T-helper 17 cell (primary cell): ENCODE results near the gene BCL2L2. TPM values are rescaled to one million over a fixed set of nuclear protein-coding genes. Genes with fewer than 3 reads are reported as not detected.
A peak's percentile ranks its signal among the peaks of the same experiment; 100 is the strongest.
"Not testable (repeated sequence)": the region's sequence is repeated elsewhere in the genome, so short reads cannot be mapped to it uniquely, and the experiment has no call there.

Experiments used
- ATAC-seq: fragments of 150-1000 bp; cut with Tn5 transposase; 2 replicates; pipeline ENCODE4 v1.10.0; 2021; ENCODE audit warnings: mild to moderate bottlenecking, moderate library complexity
- DNase-seq, 3 donors: peaks; one replicate each; pipeline versions ENCODE4 v3.0.0 to v3.0.0-alpha.2; 2020 to 2021
- H3K9me3 ChIP-seq: one replicate; pipeline ENCODE4 v1.7.0; 2013; ENCODE audit warnings: low read length, mild to moderate bottlenecking; ENCODE audit not compliant: control insufficient read depth, poor library complexity, severe bottlenecking
- H3K27ac Mint-ChIP-seq: one replicate; pipeline ENCODE4 v1.8.0; 2022; ENCODE audit warnings: mild to moderate bottlenecking, moderate library complexity, mixed read lengths
- H3K27me3 Mint-ChIP-seq: one replicate; pipeline ENCODE4 v1.8.0; 2022; ENCODE audit warnings: mixed read lengths
- H3K36me3 Mint-ChIP-seq: one replicate; pipeline ENCODE4 v1.8.0; 2022; ENCODE audit warnings: low read depth, mixed read lengths
- H3K4me1 Mint-ChIP-seq: one replicate; pipeline ENCODE4 v1.8.0; 2022; ENCODE audit warnings: mild to moderate bottlenecking, mixed read lengths
- H3K4me3 Mint-ChIP-seq: one replicate; pipeline ENCODE4 v1.8.0; 2022; ENCODE audit warnings: mild to moderate bottlenecking, moderate library complexity, mixed read lengths
- total RNA-seq, 4 donors: library from RNA in 2 of 4; stranded (reverse) in 2 of 4; gene quantifications; one replicate each; pipeline ENCODE4 v1.2.3 and lab custom pipeline; 2022 to 2026

BCL2L2 gene, protein sequence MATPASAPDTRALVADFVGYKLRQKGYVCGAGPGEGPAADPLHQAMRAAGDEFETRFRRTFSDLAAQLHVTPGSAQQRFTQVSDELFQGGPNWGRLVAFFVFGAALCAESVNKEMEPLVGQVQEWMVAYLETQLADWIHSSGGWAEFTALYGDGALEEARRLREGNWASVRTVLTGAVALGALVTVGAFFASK
- total RNA-seq, result 1 to 10 TPM; 3.5 to 5.0 TPM
- 2.3 to 2.9 reads per million in 2 donors for total RNA-seq (lab: John Stamatoyannopoulos, UW)

DNA sequence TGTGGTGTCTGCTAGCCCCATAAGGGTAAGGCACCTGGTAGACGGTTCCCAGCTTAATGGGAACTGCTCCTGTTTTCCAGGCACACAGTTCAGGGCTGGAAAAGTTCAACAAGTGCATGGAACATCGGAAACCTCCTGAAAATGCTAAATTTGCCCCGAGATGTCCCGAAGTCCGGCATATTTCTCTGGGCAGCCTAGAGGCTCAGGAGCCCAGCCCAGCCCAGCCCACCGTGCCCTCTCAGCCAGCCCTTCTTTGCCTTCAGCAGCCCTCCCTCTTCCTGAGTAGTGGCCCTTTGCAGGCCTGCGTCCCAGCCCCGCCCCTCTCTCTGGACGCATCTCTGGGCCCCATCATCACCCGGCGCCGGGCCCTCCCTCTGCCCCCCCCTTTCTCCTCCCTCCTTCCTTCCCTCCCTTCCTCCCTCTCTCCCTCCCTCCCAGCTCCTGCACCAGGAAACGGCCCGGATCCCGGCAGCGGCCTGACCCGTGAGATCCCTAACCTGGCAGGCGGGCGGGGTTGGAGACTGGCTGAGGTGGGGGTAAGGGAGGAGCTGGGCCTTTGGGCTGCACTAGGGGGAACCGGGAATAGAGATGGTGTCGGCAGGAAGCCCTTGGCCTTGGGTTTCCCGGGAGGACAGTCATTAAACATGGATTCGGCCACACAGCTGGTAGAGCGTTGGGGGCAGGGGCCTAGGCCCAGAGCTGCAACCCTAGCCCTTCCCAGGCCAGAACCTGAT, at the start of gene BCL2L2:
BCL2L2 (plus strand) TSS at position 422 of the 734 bp plus-strand sequence. CDS start 935 bp downstream, outside the sequence.
- DNase-seq (no peak), ATAC-seq (no peak)
- no peaks in the 10 kb centered on the region for H3K9me3 ChIP-seq
- Mint-ChIP-seq H3K27me3 (peaks cover 30% of the 10 kb centered on the region), H3K27ac (peak within 1 kb of the TSS; percentile 57), H3K36me3 (peaks cover 2% of the 10 kb centered on the region), H3K4me1 (peaks cover 13% of the 10 kb centered on the region), H3K4me3 (peak within 1 kb of the TSS; percentile 52)

DNA sequence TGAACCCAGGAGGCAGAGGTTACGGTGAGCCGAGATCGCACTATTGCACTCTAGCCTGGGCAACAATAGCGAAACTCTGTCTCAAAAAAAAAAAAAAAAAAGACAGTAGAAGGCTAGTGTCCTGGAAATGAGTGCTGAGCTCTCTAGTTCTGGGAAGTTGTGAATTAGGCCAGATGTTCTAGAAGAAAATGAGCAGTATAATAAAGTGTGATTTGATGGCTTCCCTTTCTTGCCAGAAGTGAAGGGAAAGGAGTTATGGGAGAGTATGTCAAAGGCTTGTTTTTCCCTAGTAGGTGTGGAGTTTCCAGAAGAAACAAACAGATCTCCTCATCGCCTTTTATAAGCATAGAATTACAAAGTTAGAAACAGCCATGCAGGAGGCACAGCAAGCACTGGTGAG, 48.4 kb upstream of the BCL2L2 start:
- no peaks in the 10 kb centered on the region for H3K36me3 Mint-ChIP-seq
- DNase-seq (no peak), ATAC-seq (no peak)
- H3K4me1 Mint-ChIP-seq, result peaks cover 3% of the 10 kb centered on the region
- H3K9me3 ChIP-seq, result no peaks in the 10 kb centered on the region
- no peak overlapping the region for H3K27ac Mint-ChIP-seq
- peaks cover 59% of the 10 kb centered on the region for H3K27me3 Mint-ChIP-seq
- H3K4me3 Mint-ChIP-seq, result no peak overlapping the region

DNA sequence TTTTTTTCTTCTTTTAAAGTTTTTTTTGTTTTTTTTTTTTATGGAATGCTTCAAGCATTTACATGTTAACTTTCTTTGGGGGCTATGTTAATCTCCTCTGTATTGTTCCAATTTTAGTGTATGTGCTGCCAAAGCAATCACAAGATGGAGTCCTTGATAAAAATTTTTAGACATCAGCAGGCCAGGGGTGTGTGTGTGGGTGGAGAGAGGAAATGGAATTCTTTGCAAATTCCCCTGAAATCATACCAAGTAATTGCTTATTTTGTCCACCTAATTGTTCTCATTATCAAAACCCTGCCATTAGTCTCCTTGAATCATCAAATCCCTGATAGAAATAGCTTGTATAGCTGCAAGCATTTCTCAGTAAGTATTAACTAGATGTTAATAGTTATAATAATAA, 47.2 kb upstream of the BCL2L2 start:
- Mint-ChIP-seq H3K4me1 (peaks cover 3% of the 10 kb centered on the region), H3K4me3 (no peak overlapping the region), H3K36me3 (no peaks in the 10 kb centered on the region), H3K27me3 (peaks cover 66% of the 10 kb centered on the region), H3K27ac (no peak overlapping the region)
- no peak for ATAC-seq
- no peaks in the 10 kb centered on the region for H3K9me3 ChIP-seq
- DNase-seq, result no peak

DNA sequence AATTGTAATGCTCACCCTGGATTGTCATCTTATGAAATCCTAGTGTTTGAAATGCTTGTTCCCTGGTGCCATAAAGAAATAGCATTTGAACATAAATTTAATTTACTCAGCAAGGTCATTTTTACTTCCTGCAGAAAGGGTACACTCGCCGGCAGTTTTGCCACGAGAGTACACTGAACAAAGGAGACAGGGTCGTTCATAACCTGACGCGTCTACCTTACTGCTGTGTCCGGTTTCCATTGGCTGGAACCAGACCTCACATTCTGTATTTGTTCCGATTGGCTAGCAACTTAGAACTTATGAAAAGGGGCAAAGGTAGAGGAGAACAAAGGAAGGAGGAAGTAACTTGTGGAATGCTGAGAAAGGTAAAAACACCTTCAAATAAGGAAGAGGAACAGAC, 45.8 kb upstream of the BCL2L2 start:
- not testable (repeated sequence) for H3K27ac Mint-ChIP-seq, H3K4me3 Mint-ChIP-seq, DNase-seq, ATAC-seq, H3K9me3 ChIP-seq, H3K4me1 Mint-ChIP-seq, H3K36me3 Mint-ChIP-seq
- H3K27me3 Mint-ChIP-seq, result peaks cover 80% of the 10 kb centered on the region

DNA sequence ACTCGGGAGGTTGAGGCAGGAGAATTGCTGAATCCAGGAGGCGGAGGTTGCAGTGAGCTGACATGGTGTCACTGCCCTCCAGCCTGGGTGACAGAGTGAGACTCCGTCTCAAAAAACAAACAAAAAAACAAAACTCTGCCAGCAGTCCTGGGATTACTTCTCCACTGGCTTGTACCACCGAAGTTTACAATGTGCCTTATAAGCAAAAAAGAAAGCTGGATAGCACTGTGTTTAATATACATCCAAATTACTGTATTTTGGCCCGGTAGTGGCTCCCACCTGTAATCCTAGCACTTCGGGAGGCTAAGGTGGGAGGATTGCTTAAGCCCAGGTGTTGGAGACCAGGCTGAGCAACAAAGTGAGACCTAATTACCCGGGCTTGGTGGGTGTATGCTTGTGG, 37.4 kb upstream of the BCL2L2 start:
- ATAC-seq, result no peak
- no peaks in the 10 kb centered on the region for H3K36me3 Mint-ChIP-seq
- H3K4me1 Mint-ChIP-seq, result peaks cover 3% of the 10 kb centered on the region
- DNase-seq, result no peak
- no peak overlapping the region for H3K27ac Mint-ChIP-seq
- H3K9me3 ChIP-seq, result no peaks in the 10 kb centered on the region
- no peak overlapping the region for H3K4me3 Mint-ChIP-seq
- H3K27me3 Mint-ChIP-seq, result peaks cover 17% of the 10 kb centered on the region

DNA sequence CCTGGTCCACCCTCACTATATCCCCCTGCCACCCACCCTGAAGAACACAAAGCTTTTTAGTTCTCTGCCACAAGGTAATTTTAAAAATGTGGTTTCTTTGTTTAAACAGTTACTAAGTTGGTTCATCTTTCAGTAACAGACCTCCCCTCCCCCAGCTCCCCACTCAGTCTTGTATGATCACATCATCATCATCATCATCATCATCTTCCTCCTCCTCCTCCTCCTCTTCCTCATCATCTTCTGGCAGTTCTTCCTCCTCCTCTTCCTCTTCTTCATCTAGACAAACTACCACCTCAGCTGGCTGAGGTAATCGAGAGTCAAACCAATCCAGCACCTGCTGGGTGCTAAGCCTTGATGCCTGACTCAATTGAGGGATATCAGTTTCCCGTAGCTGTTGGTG, 31.2 kb upstream of the BCL2L2 start:
- peak overlapping the region; percentile 51 for H3K27ac Mint-ChIP-seq
- no peaks in the 10 kb centered on the region for H3K9me3 ChIP-seq
- DNase-seq (no peak), ATAC-seq (no peak)
- H3K27me3 Mint-ChIP-seq, result no peaks in the 10 kb centered on the region
- no peaks in the 10 kb centered on the region for H3K36me3 Mint-ChIP-seq
- H3K4me3 Mint-ChIP-seq, result no peak overlapping the region
- peaks cover 9% of the 10 kb centered on the region for H3K4me1 Mint-ChIP-seq

DNA sequence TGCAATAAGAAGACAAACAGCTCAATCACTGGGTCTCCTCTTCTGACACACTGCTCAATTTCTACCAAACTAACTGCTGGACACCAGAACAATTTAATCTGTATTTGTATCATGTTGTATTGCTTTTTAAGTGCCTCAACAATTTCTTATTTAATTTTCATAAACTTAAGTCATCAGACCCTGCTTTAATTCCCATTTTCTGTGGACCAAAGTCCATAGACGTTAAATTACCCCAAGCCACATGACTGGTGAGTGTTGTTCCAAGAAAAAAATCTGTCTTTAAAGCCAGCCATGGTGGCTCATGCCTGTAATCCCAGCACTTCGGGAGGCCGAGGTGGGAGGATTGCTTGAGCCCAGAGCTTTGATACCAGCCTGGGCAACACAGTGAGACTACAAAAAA, 29.4 kb upstream of the BCL2L2 start:
- no peak overlapping the region for H3K4me3 Mint-ChIP-seq
- no peak overlapping the region for H3K27ac Mint-ChIP-seq
- no peaks in the 10 kb centered on the region for H3K36me3 Mint-ChIP-seq
- no peak for DNase-seq
- no peaks in the 10 kb centered on the region for H3K27me3 Mint-ChIP-seq
- H3K9me3 ChIP-seq, result no peaks in the 10 kb centered on the region
- H3K4me1 Mint-ChIP-seq, result peaks cover 8% of the 10 kb centered on the region
- ATAC-seq, result no peak

DNA sequence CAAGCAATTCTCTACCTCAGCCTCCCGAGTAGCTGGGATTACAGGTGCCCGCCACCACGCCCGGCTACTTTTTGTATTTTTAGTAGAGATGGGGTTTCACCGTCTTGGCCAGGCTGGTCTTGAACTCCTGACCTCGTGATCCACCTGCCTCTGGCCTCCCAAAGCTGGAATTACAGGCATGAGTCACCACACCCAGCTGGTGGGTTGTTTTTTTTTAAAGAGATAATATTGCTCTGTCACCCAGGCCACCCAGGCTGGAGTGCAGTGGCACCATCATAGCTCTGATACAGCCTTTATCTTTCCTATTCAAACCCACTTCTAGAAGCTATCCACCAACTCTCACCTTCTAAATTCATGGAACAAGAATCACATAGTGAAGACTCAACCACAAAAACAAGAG, 28.7 kb upstream of the BCL2L2 start:
- ATAC-seq, H3K9me3 ChIP-seq, DNase-seq, H3K4me3 Mint-ChIP-seq, H3K27me3 Mint-ChIP-seq, H3K27ac Mint-ChIP-seq, H3K36me3 Mint-ChIP-seq: not testable (repeated sequence)
- H3K4me1 Mint-ChIP-seq, result peaks cover 12% of the 10 kb centered on the region

DNA sequence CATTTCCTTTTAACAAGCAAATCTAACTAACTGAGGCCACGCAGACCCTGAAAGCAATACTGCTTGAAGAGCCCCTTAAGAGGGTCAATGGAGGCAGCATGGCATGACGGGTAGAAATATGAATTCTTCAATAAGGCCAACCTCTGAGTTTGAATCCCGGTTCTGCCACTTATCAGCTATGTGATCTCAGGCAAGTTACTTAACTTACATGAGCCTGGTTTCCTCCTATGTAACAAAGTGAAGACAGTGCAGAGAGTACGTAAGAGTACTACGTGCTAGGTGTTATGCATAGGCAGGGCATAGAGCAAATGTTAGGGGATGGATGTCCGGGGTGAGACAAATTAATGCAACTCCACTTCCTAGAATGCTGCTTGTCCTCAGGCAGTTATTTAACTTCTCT, 25.4 kb upstream of the BCL2L2 start:
- H3K27ac Mint-ChIP-seq, result no peak overlapping the region
- no peaks in the 10 kb centered on the region for H3K9me3 ChIP-seq
- no peaks in the 10 kb centered on the region for H3K27me3 Mint-ChIP-seq
- DNase-seq, result no peak
- H3K36me3 Mint-ChIP-seq, result no peaks in the 10 kb centered on the region
- no peak overlapping the region for H3K4me3 Mint-ChIP-seq
- H3K4me1 Mint-ChIP-seq, result peaks cover 15% of the 10 kb centered on the region
- no peak for ATAC-seq

DNA sequence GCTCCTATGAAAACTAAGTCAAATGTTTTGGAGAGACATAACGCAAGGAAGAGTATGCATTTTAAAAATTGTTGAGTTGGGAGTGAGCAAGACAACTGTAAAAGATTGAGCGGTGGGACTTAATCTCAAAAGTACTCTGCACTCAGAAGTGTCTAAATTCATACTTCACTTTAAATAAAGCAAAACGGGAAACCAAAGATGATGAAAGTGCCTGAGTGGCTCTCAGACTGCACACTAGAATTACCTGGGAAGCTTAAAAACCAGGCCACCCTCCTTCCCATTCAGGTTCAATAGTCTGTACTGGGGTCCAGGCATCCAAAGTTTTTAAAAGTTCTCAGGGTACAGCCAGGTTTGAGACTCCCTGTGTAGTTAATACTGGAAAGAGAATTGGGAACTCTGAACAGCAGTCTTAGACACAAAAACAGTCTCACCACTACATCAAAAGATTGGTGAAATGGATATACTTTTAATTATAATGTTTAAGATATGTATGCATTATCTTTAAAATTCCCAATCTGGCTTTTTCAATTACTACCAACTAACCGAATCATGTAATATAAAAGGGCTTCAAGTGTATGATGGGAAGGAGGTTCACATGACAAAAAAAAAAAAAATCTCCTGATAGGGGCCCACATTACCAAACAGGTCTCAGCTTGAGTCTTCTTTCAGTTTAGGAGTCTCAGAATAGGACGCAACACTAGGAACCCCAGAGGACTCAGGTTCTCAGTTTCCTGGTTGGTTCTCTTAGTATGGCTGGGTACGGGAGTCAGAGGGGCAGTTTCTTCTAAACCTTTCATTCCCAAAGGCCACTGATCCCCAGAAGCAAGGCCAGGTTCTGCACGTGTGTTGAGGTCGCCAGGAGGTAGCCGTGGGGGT, 21.7 kb upstream of the BCL2L2 start:
- H3K27me3 Mint-ChIP-seq, result no peaks in the 10 kb centered on the region
- H3K4me3 Mint-ChIP-seq, result peak overlapping the region; percentile 96
- no peaks in the 10 kb centered on the region for H3K36me3 Mint-ChIP-seq
- peak overlapping the region; percentile 91 for H3K27ac Mint-ChIP-seq
- ATAC-seq, result no peak
- peaks cover 17% of the 10 kb centered on the region for H3K4me1 Mint-ChIP-seq
- no peak for DNase-seq
- H3K9me3 ChIP-seq, result no peaks in the 10 kb centered on the region

DNA sequence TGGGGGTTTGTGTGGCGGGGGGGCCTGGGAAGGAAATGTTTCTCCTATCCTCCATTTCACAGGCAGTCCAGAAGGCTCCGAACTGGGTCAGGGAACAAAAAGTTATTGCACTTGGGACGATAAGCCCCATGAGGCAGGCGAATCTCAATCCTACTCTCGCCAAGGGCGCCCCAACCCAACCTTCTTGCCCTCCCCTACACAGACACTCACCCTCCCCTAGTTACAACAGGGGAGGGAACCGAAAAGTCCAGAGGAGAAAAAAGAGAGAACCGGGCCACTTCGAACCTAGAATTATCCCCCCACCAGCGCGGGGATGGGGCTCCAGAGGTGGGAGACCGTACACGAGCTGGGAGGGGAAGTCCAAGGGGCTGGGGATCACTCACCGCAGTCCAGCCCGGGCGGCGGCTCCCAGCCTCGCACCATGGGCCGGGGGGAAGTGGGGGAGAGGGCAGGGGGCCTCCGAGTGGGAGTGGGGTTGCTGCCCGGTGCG, 21.1 kb upstream of the BCL2L2 start:
- Mint-ChIP-seq H3K27ac (peak overlapping the region; percentile 91), H3K4me3 (peak overlapping the region; percentile 96), H3K36me3 (no peaks in the 10 kb centered on the region), H3K27me3 (no peaks in the 10 kb centered on the region), H3K4me1 (peaks cover 17% of the 10 kb centered on the region)
- DNase-seq, result peak in 1 of 3 donors; percentile 12
- peak; percentile 28 for ATAC-seq
- H3K9me3 ChIP-seq, result no peaks in the 10 kb centered on the region

DNA sequence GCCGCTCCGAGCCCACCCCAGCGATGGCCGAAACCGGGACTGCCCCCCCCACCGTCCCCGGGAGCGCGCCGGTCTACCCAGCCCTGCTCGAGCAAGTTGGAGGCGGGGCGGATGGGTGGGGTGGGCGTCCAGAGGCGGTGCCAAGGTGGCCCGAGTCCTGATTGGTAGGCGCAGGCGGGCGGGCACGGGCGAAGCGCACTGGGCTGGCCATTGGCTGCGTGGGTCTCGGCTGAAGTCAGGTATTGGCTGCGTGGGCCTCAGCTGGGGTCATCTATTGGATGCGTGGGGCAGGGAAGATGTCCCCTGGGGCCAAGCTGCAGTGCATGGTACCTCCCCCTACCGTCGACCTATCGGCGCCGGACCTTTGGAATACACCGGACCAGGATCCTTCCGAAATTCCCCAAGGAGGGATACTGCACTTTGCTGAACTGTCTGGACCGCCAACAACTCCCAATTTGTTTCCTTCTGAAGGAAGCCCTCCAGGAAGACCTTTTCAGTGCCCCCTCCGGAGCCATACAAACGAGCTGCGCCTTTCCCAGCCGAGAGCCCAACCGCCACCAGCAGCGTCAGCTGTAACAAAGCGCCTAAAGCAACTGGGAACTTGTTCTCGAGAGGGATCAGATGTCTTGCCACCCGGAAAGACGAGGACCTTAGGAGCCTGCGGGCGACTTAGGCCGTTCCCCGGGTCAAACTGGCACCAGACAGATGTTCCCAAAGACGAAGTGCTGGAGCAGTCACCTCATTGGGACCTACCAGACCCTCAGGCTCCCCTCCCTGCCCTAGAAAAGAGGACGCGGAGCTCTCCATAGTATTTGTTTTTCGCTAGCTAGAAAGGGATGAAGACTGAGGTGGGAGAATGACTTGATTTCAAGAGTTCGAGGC, 20.4 kb upstream of the BCL2L2 start, which contains the start of gene HOMEZ:
HOMEZ (minus strand) TSS at position 113 of the 882 bp plus-strand sequence. CDS start 180 bp downstream, outside the sequence.
- ATAC-seq (peak; percentile 98), DNase-seq (peak; percentile 92 to 96 (median 95))
- H3K9me3 ChIP-seq, result no peaks in the 10 kb centered on the region
- Mint-ChIP-seq H3K27me3 (no peaks in the 10 kb centered on the region), H3K27ac (peak within 1 kb of the TSS; percentile 91), H3K4me3 (peak within 1 kb of the TSS; percentile 96), H3K36me3 (no peaks in the 10 kb centered on the region), H3K4me1 (peaks cover 17% of the 10 kb centered on the region)
